Neural progenitor cell (in vitro differentiated cells): ENCODE data around the gene CELSR2.

Source experiments
- CTCF ChIP-seq: fragments of 200-600 bp; sonication (generic); IDR thresholded peaks from 2 replicates; pipeline ENCODE4 v1.5.1; 2017; ENCODE audit warnings: antibody characterized with exemption, mild to moderate bottlenecking
- EZH2 ChIP-seq: fragments of 200-600 bp; sonication (generic); IDR thresholded peaks from 2 replicates; pipeline ENCODE4 v1.6.1; 2017; ENCODE audit warnings: antibody characterized with exemption, mild to moderate bottlenecking, moderate library complexity

- TF ChIP-seq CTCF (no peak), EZH2 (no peak)
Observed at GRCh38 chr1:109290998-109291397, 41.7 kb downstream of the CELSR2 start.
